Naive B cell (primary cell): ENCODE results near the gene LRRC1. TPM values are rescaled to one million over a fixed set of nuclear protein-coding genes. Genes with fewer than 3 reads are reported as not detected.

Experiments used
- ATAC-seq, 2 donors: fragments of 150-1000 bp; cut with Tn5 transposase; 2 replicates each; pipeline ENCODE4 v1.10.0; 2021; ENCODE audit warnings: low read depth in 2 of 2, mild to moderate bottlenecking in 2 of 2, moderate library complexity in 2 of 2
- DNase-seq: peaks from one replicate; pipeline ENCODE4 v3.0.0; 2022
- H3K27ac Mint-ChIP-seq, 6 donors: one replicate each; pipeline ENCODE4 v1.8.0; 2020 to 2022; ENCODE audit warnings: mild to moderate bottlenecking in 6 of 6, mixed read lengths in 6 of 6, moderate library complexity in 5 of 6, inconsistent platforms in 2 of 6
- H3K27me3 Mint-ChIP-seq, 3 donors: one replicate each; pipeline ENCODE4 v1.8.0; 2021 to 2022; ENCODE audit warnings: mixed read lengths in 3 of 3, mild to moderate bottlenecking in 1 of 3
- H3K36me3 Mint-ChIP-seq, 2 donors: one replicate each; pipeline ENCODE4 v1.8.0; 2020 to 2022; ENCODE audit warnings: mixed read lengths in 2 of 2, inconsistent platforms in 1 of 2, mild to moderate bottlenecking in 1 of 2
- H3K4me1 Mint-ChIP-seq, 3 donors: one replicate each; pipeline ENCODE4 v1.8.0; 2020 to 2022; ENCODE audit warnings: mixed read lengths in 3 of 3, inconsistent platforms in 1 of 3, mild to moderate bottlenecking in 1 of 3, moderate library complexity in 1 of 3
- H3K4me3 Mint-ChIP-seq, 8 donors: one replicate each; pipeline ENCODE4 v1.8.0; 2020 to 2022; ENCODE audit warnings: mild to moderate bottlenecking in 8 of 8, mixed read lengths in 8 of 8, moderate library complexity in 8 of 8, inconsistent platforms in 2 of 8
- H3K9me3 Mint-ChIP-seq, 7 donors: one replicate each; pipeline ENCODE4 v1.8.0; 2020 to 2022; ENCODE audit warnings: mixed read lengths in 7 of 7, mild to moderate bottlenecking in 5 of 7, inconsistent platforms in 2 of 7, moderate library complexity in 1 of 7
- polyA plus RNA-seq, 6 donors: library from polyadenylated mRNA; unstranded; fragments of 300-500 nt; fragmentation: Illumina TruSeq; gene quantifications; one replicate each; pipeline ENCODE4 v1.2.3, GENCODE V29; 2021; ENCODE audit warnings: low read depth in 6 of 6

The LRRC1 gene
- polyA plus RNA-seq, 6 donors from 2014 or later, result 1.8 to 7.1 (median 3.7) TPM

GRCh38 chr6:53866226-53866625 lies 71.4 kb downstream of the LRRC1 start:
- Mint-ChIP-seq H3K27ac (no peak overlapping the region), H3K4me3 (no peak overlapping the region), H3K27me3 (no peaks in the 10 kb centered on the region), H3K9me3 (no peaks in the 10 kb centered on the region), H3K4me1 (peaks cover 2 to 14% (median 4%) of the 10 kb centered on the region in 3 donors), H3K36me3 (peaks cover 0 to 4% of the 10 kb centered on the region in 2 donors)
- no peak for ATAC-seq
- no peak for DNase-seq

GRCh38 chr6:53868626-53869025 lies 73.8 kb downstream of the LRRC1 start:
- Mint-ChIP-seq H3K36me3 (peaks cover 4 to 5% of the 10 kb centered on the region in 2 donors), H3K27ac (peak overlapping the region in 1 of 6 donors; percentile 20), H3K4me1 (peaks cover 3 to 16% (median 4%) of the 10 kb centered on the region in 3 donors), H3K27me3 (no peaks in the 10 kb centered on the region), H3K9me3 (peaks cover 0 to 10% (median 2%) of the 10 kb centered on the region in 7 donors), H3K4me3 (peak overlapping the region in 1 of 8 donors; percentile 1)
- no peak for ATAC-seq
- DNase-seq, result no peak

- H3K4me3 Mint-ChIP-seq, result no peak overlapping the region
- DNase-seq, result no peak
- H3K27ac Mint-ChIP-seq, result peak overlapping the region in 1 of 6 donors; percentile 39
- no peak for ATAC-seq
- H3K27me3 Mint-ChIP-seq, result no peaks in the 10 kb centered on the region
- H3K9me3 Mint-ChIP-seq, result peaks cover 0 to 12% (median 4%) of the 10 kb centered on the region in 7 donors
- H3K4me1 Mint-ChIP-seq, result peaks cover 3 to 16% (median 4%) of the 10 kb centered on the region in 3 donors
- H3K36me3 Mint-ChIP-seq, result peaks cover 5 to 7% of the 10 kb centered on the region in 2 donors
These were observed 75.2 kb downstream of the LRRC1 start for GRCh38 chr6:53869964-53870363.

GRCh38 chr6:53873922-53874321 lies 79.1 kb downstream of the LRRC1 start:
- no peak for DNase-seq
- Mint-ChIP-seq H3K36me3 (peaks cover 13 to 20% of the 10 kb centered on the region in 2 donors), H3K27me3 (no peaks in the 10 kb centered on the region), H3K9me3 (peaks cover 0 to 18% (median 7%) of the 10 kb centered on the region in 7 donors), H3K4me1 (peaks cover 0 to 8% (median 3%) of the 10 kb centered on the region in 3 donors), H3K4me3 (no peak overlapping the region), H3K27ac (no peak overlapping the region)
- no peak for ATAC-seq

- no peak for DNase-seq
- no peak for ATAC-seq
- H3K27ac Mint-ChIP-seq, result no peak overlapping the region
- H3K9me3 Mint-ChIP-seq, result peaks cover 0 to 18% (median 7%) of the 10 kb centered on the region in 7 donors
- no peak overlapping the region for H3K4me3 Mint-ChIP-seq
- H3K27me3 Mint-ChIP-seq, result no peaks in the 10 kb centered on the region
- H3K4me1 Mint-ChIP-seq, result peaks cover 0 to 7% (median 3%) of the 10 kb centered on the region in 3 donors
- H3K36me3 Mint-ChIP-seq, result peaks cover 13 to 20% of the 10 kb centered on the region in 2 donors
These were observed 80.2 kb downstream of the LRRC1 start for GRCh38 chr6:53874964-53875363.

- H3K4me3 Mint-ChIP-seq, result no peak overlapping the region
- ATAC-seq (no peak), DNase-seq (no peak)
- H3K9me3 Mint-ChIP-seq, result peaks cover 0 to 13% (median 7%) of the 10 kb centered on the region in 7 donors
- H3K27me3 Mint-ChIP-seq, result no peaks in the 10 kb centered on the region
- H3K4me1 Mint-ChIP-seq, result no peaks in the 10 kb centered on the region
- peaks cover 8 to 20% of the 10 kb centered on the region in 2 donors for H3K36me3 Mint-ChIP-seq
- H3K27ac Mint-ChIP-seq, result no peak overlapping the region
These were observed 82.3 kb downstream of the LRRC1 start for GRCh38 chr6:53877151-53877550.

- no peaks in the 10 kb centered on the region for H3K27me3 Mint-ChIP-seq
- no peak overlapping the region for H3K4me3 Mint-ChIP-seq
- no peak overlapping the region for H3K27ac Mint-ChIP-seq
- H3K36me3 Mint-ChIP-seq, result peaks cover 15 to 21% of the 10 kb centered on the region in 2 donors
- ATAC-seq (no peak), DNase-seq (no peak)
- H3K4me1 Mint-ChIP-seq, result no peaks in the 10 kb centered on the region
- H3K9me3 Mint-ChIP-seq, result peaks cover 0 to 13% (median 0%) of the 10 kb centered on the region in 7 donors
These were observed 84.0 kb downstream of the LRRC1 start for GRCh38 chr6:53878808-53879207.

GRCh38 chr6:53879608-53880007 lies 84.8 kb downstream of the LRRC1 start:
- Mint-ChIP-seq H3K9me3 (peaks cover 0 to 13% (median 0%) of the 10 kb centered on the region in 7 donors), H3K27ac (no peak overlapping the region), H3K27me3 (no peaks in the 10 kb centered on the region), H3K36me3 (peaks cover 21 to 27% of the 10 kb centered on the region in 2 donors), H3K4me1 (no peaks in the 10 kb centered on the region), H3K4me3 (peak overlapping the region in 1 of 8 donors; percentile 42)
- DNase-seq (no peak), ATAC-seq (no peak)

- Mint-ChIP-seq H3K27ac (no peak overlapping the region), H3K36me3 (peaks cover 11 to 25% of the 10 kb centered on the region in 2 donors), H3K4me3 (no peak overlapping the region), H3K4me1 (no peaks in the 10 kb centered on the region), H3K9me3 (no peaks in the 10 kb centered on the region), H3K27me3 (no peaks in the 10 kb centered on the region)
- ATAC-seq (no peak), DNase-seq (no peak)
These were observed 92.5 kb downstream of the LRRC1 start for GRCh38 chr6:53887316-53887715.

- Mint-ChIP-seq H3K9me3 (no peaks in the 10 kb centered on the region), H3K4me3 (no peak overlapping the region), H3K27ac (no peak overlapping the region), H3K36me3 (peaks cover 9 to 11% of the 10 kb centered on the region in 2 donors), H3K27me3 (no peaks in the 10 kb centered on the region), H3K4me1 (peaks cover 0 to under 1% (median 0%) of the 10 kb centered on the region in 3 donors)
- ATAC-seq (no peak), DNase-seq (no peak)
These were observed 94.1 kb downstream of the LRRC1 start for GRCh38 chr6:53888931-53889330.

GRCh38 chr6:53889365-53889764 lies 94.6 kb downstream of the LRRC1 start:
- ATAC-seq (no peak), DNase-seq (no peak)
- Mint-ChIP-seq H3K4me1 (peaks cover 0 to 5% (median 0%) of the 10 kb centered on the region in 3 donors), H3K9me3 (no peaks in the 10 kb centered on the region), H3K27me3 (no peaks in the 10 kb centered on the region), H3K4me3 (no peak overlapping the region), H3K36me3 (peaks cover 4 to 9% of the 10 kb centered on the region in 2 donors), H3K27ac (no peak overlapping the region)

GRCh38 chr6:53892707-53893106 lies 97.9 kb downstream of the LRRC1 start:
- Mint-ChIP-seq H3K36me3 (peaks cover 0 to 4% of the 10 kb centered on the region in 2 donors), H3K27me3 (no peaks in the 10 kb centered on the region), H3K9me3 (no peaks in the 10 kb centered on the region), H3K27ac (no peak overlapping the region), H3K4me1 (peaks cover 0 to 5% (median 0%) of the 10 kb centered on the region in 3 donors), H3K4me3 (no peak overlapping the region)
- ATAC-seq (no peak), DNase-seq (no peak)

GRCh38 chr6:53894091-53894490 lies 99.3 kb downstream of the LRRC1 start:
- peaks cover 6 to 15% of the 10 kb centered on the region in 2 donors for H3K36me3 Mint-ChIP-seq
- no peaks in the 10 kb centered on the region for H3K27me3 Mint-ChIP-seq
- H3K27ac Mint-ChIP-seq, result peak overlapping the region in 1 of 6 donors; percentile 12
- no peak overlapping the region for H3K4me3 Mint-ChIP-seq
- DNase-seq (no peak), ATAC-seq (no peak)
- H3K4me1 Mint-ChIP-seq, result peaks cover 0 to 5% (median 0%) of the 10 kb centered on the region in 3 donors
- H3K9me3 Mint-ChIP-seq, result no peaks in the 10 kb centered on the region

GRCh38 chr6:53896196-53896595 lies 101.4 kb downstream of the LRRC1 start:
- H3K36me3 Mint-ChIP-seq, result peaks cover 6 to 24% of the 10 kb centered on the region in 2 donors
- no peak for ATAC-seq
- H3K9me3 Mint-ChIP-seq, result no peaks in the 10 kb centered on the region
- peak overlapping the region in 1 of 6 donors; percentile 64 for H3K27ac Mint-ChIP-seq
- H3K4me3 Mint-ChIP-seq, result no peak overlapping the region
- no peaks in the 10 kb centered on the region for H3K27me3 Mint-ChIP-seq
- no peak for DNase-seq
- H3K4me1 Mint-ChIP-seq, result peaks cover 0 to 5% (median 0%) of the 10 kb centered on the region in 3 donors
